Fibroblast of skin of right biceps (primary cell): ENCODE data around the gene RNPC3.
"Not testable (repeated sequence)": the region's sequence is repeated elsewhere in the genome, so short reads cannot be mapped to it uniquely, and the experiment has no call there.

Source experiments
- DNase-seq: peaks from one replicate; pipeline ENCODE4 v3.0.0-alpha.2; 2013

Gene RNPC3

GRCh38 chr1:103525607-103526507 is at the start of gene RNPC3:
Gene RNPC3, plus strand, starts transcription at chr1:103525699. Its CDS starts 372 bp downstream, at chr1:103526071.
- peak; percentile 91 for DNase-seq

GRCh38 chr1:103477101-103477500 is 48.4 kb upstream of the RNPC3 start:
- no peak for DNase-seq

- peak; percentile 8 for DNase-seq
Measured at GRCh38 chr1:103489935-103490334, 35.6 kb upstream of the RNPC3 start.

GRCh38 chr1:103492003-103492625 is 33.4 kb upstream of the RNPC3 start:
- no peak for DNase-seq

GRCh38 chr1:103496014-103496635 is 29.4 kb upstream of the RNPC3 start:
- DNase-seq = peak; percentile 66

GRCh38 chr1:103497404-103497803 is 28.1 kb upstream of the RNPC3 start:
- peak; percentile 25 for DNase-seq

- DNase-seq = no peak
Measured at GRCh38 chr1:103509250-103509649, 16.2 kb upstream of the RNPC3 start.

GRCh38 chr1:103513711-103514110 is 11.8 kb upstream of the RNPC3 start:
- peak; percentile 44 for DNase-seq

GRCh38 chr1:103514920-103515503 is 10.5 kb upstream of the RNPC3 start:
- DNase-seq = peak; percentile 60

- no peak for DNase-seq
Measured at GRCh38 chr1:103516283-103516682, 9.2 kb upstream of the RNPC3 start.

- DNase-seq = peak; percentile 78
Measured at GRCh38 chr1:103516693-103517092, 8.8 kb upstream of the RNPC3 start.

GRCh38 chr1:103517380-103518047 is 8.0 kb upstream of the RNPC3 start:
- DNase-seq = peak; percentile 13

- no peak for DNase-seq
Measured at GRCh38 chr1:103520822-103521221, 4.7 kb upstream of the RNPC3 start.

GRCh38 chr1:103523346-103523745 is 2.2 kb upstream of the RNPC3 start:
- DNase-seq = no peak

GRCh38 chr1:103525114-103525606 is 339 bp upstream of the RNPC3 start:
- DNase-seq = peak; percentile 53

- DNase-seq = no peak
Measured at GRCh38 chr1:103527331-103527730, 1.8 kb downstream of the RNPC3 start.

GRCh38 chr1:103529746-103530145 is 4.2 kb downstream of the RNPC3 start:
- DNase-seq = peak; percentile 57

- no peak for DNase-seq
Measured at GRCh38 chr1:103538226-103538625, 12.7 kb downstream of the RNPC3 start.

- DNase-seq = no peak
Measured at GRCh38 chr1:103541431-103541830, 15.9 kb downstream of the RNPC3 start.

GRCh38 chr1:103546496-103546895 is 21.0 kb downstream of the RNPC3 start:
- DNase-seq = no peak

GRCh38 chr1:103547840-103548239 is 22.3 kb downstream of the RNPC3 start:
- DNase-seq = no peak

GRCh38 chr1:103560427-103560826 is 34.9 kb downstream of the RNPC3 start:
- no peak for DNase-seq

GRCh38 chr1:103561124-103561523 is 35.6 kb downstream of the RNPC3 start:
- not testable (repeated sequence) for DNase-seq
